Measurements from ENCODE around the gene F9.

DNA sequence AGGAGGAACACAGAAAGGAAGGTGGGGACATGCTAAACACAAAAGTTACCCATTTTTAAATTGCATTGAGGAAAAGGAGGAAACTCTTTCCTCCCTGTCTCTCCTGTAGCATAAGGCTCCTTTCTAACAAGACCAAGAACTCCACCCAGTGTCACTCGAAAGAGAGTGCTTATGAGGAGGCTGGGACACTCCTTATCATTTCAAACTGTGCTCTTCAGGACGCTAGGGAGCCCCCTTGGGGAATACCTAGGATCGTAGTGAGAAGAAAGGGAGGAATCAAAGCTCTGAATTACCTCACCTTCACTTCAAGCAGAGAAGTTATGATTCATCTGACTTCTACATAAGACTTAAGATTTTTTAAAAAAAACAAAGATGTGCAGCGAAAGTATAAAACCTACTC, 65.5 kb downstream of the F9 start:
- no peak for TF ChIP-seq EZH2 (IDR thresholded peaks at IDR 0.05; ENCODE audit: low read length, unreplicated experiment)
- TF ChIP-seq, protein P1, sequence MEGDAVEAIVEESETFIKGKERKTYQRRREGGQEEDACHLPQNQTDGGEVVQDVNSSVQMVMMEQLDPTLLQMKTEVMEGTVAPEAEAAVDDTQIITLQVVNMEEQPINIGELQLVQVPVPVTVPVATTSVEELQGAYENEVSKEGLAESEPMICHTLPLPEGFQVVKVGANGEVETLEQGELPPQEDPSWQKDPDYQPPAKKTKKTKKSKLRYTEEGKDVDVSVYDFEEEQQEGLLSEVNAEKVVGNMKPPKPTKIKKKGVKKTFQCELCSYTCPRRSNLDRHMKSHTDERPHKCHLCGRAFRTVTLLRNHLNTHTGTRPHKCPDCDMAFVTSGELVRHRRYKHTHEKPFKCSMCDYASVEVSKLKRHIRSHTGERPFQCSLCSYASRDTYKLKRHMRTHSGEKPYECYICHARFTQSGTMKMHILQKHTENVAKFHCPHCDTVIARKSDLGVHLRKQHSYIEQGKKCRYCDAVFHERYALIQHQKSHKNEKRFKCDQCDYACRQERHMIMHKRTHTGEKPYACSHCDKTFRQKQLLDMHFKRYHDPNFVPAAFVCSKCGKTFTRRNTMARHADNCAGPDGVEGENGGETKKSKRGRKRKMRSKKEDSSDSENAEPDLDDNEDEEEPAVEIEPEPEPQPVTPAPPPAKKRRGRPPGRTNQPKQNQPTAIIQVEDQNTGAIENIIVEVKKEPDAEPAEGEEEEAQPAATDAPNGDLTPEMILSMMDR (conservative IDR thresholded peaks at IDR 0.05; ENCODE audit: low read depth, low read length), result no peak; the same call in 1 of the 2 replicates

Measured in PC-3 (cell line).